ENCODE measurements around the gene REV3L. TPM values are rescaled to one million over a fixed set of nuclear protein-coding genes. Genes with fewer than 3 reads are reported as not detected.
A peak's percentile ranks its signal among the peaks of the same experiment; 100 is the strongest.

The REV3L gene
- total and polyA plus RNA-seq, 2 of the 13 experiments (the other 11 are each of a cell fraction or from before 2014, with no cell fraction given), result 12.8 to 31.3 TPM

DNA sequence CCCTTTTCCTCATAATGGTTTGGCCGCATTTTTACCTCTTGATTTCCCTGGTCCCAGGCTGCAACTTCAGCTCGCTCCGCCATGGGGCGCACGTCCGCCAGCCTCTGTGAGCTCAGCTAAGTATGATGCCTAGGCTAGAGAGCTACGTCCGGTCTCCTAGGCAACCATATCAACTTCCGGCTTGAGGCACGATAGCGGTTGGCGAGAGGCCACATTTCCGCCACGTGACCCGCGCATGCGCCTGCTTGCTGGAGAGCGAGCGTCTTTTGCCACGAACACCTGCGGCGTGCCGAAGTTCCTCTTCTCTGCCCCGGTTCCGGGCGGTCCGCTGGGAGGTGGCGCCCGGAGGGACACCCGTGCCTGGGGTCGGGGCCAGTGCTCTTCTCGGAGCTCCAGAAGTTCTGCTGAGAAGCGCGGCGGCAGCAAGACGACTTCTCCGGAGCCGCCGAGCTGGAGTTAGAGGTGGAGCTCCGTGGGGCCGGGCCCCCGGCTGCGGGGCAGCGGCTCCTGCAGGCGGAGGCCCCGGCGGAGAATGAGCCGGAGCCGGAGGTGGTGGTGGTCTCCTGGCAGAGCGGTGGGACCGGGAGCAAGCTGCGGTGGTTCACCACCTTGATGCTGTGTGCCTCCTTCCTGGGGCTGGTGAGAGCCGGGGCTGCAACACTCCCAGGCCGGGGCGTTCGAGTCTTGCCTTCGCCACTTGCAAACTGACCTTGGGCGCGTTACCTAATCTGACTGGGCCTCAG is 223.8 kb downstream of the REV3L start (continued):
- TF ChIP-seq ARNT2 (CRISPR knock-in tag; IDR thresholded peaks at IDR 0.05; ENCODE audit: low read depth), result peak; percentile 68; the same call in 1 of the 2 replicates
- peak; percentile 82; the same call in 1 of the 2 replicates for TF ChIP-seq CHD4 (IDR thresholded peaks at IDR 0.05; ENCODE audit: borderline replicate concordance, low read length)
- TF ChIP-seq, protein P1, sequence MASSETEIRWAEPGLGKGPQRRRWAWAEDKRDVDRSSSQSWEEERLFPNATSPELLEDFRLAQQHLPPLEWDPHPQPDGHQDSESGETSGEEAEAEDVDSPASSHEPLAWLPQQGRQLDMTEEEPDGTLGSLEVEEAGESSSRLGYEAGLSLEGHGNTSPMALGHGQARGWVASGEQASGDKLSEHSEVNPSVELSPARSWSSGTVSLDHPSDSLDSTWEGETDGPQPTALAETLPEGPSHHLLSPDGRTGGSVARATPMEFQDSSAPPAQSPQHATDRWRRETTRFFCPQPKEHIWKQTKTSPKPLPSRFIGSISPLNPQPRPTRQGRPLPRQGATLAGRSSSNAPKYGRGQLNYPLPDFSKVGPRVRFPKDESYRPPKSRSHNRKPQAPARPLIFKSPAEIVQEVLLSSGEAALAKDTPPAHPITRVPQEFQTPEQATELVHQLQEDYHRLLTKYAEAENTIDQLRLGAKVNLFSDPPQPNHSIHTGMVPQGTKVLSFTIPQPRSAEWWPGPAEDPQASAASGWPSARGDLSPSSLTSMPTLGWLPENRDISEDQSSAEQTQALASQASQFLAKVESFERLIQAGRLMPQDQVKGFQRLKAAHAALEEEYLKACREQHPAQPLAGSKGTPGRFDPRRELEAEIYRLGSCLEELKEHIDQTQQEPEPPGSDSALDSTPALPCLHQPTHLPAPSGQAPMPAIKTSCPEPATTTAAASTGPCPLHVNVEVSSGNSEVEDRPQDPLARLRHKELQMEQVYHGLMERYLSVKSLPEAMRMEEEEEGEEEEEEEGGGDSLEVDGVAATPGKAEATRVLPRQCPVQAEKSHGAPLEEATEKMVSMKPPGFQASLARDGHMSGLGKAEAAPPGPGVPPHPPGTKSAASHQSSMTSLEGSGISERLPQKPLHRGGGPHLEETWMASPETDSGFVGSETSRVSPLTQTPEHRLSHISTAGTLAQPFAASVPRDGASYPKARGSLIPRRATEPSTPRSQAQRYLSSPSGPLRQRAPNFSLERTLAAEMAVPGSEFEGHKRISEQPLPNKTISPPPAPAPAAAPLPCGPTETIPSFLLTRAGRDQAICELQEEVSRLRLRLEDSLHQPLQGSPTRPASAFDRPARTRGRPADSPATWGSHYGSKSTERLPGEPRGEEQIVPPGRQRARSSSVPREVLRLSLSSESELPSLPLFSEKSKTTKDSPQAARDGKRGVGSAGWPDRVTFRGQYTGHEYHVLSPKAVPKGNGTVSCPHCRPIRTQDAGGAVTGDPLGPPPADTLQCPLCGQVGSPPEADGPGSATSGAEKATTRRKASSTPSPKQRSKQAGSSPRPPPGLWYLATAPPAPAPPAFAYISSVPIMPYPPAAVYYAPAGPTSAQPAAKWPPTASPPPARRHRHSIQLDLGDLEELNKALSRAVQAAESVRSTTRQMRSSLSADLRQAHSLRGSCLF (CRISPR knock-in tag; IDR thresholded peaks at IDR 0.05; ENCODE audit: borderline replicate concordance), result 0 out of 2 replicates have a peak, but pooled peaks have one; percentile 43
- peak; percentile 80 for TF ChIP-seq SRY (CRISPR knock-in tag; IDR thresholded peaks at IDR 0.05)
- TF ChIP-seq, protein P2, sequence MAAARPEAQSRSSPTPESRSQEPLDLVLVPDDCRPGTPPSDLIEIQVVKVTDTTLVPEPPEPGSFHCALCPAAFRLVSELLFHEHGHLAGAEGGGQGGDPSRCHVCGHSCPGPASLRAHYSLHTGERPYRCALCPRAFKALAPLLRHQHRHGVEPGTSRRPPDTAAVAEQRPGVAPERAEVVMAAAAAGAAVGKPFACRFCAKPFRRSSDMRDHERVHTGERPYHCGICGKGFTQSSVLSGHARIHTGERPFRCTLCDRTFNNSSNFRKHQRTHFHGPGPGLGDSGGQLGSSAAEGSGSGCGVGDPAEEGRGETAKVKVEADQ (CRISPR knock-in tag; IDR thresholded peaks at IDR 0.05; ENCODE audit: borderline replicate concordance), result no peak
- no peak for TF ChIP-seq SYNCRIP (IDR thresholded peaks at IDR 0.05; ENCODE audit: insufficient read depth, low read depth, low read length)
- peak; percentile 86 for TF ChIP-seq RFXAP (CRISPR knock-in tag; IDR thresholded peaks at IDR 0.05; ENCODE audit: borderline replicate concordance)
- no peak for TF ChIP-seq FOXA1 (IDR thresholded peaks at IDR 0.05)
- peak; percentile 32 for TF ChIP-seq FOXA1 (CRISPR knock-in tag; IDR thresholded peaks at IDR 0.05)
- no peak for TF ChIP-seq ZNF75D (CRISPR knock-in tag; IDR thresholded peaks at IDR 0.05; ENCODE audit: borderline replicate concordance)
- no peak for TF ChIP-seq ZNF333 (CRISPR knock-in tag; IDR thresholded peaks at IDR 0.05; ENCODE audit: borderline replicate concordance)
- TF ChIP-seq, protein P3, sequence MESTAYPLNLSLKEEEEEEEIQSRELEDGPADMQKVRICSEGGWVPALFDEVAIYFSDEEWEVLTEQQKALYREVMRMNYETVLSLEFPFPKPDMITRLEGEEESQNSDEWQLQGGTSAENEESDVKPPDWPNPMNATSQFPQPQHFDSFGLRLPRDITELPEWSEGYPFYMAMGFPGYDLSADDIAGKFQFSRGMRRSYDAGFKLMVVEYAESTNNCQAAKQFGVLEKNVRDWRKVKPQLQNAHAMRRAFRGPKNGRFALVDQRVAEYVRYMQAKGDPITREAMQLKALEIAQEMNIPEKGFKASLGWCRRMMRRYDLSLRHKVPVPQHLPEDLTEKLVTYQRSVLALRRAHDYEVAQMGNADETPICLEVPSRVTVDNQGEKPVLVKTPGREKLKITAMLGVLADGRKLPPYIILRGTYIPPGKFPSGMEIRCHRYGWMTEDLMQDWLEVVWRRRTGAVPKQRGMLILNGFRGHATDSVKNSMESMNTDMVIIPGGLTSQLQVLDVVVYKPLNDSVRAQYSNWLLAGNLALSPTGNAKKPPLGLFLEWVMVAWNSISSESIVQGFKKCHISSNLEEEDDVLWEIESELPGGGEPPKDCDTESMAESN (CRISPR knock-in tag; conservative IDR thresholded peaks at IDR 0.05), result no peak; the same call in 1 of the 2 replicates
- no peak for TF ChIP-seq PAWR (CRISPR knock-in tag; IDR thresholded peaks at IDR 0.05; ENCODE audit: borderline replicate concordance)
- TF ChIP-seq CHD2 (IDR thresholded peaks at IDR 0.05; ENCODE audit: low read depth, low read length), result no peak
- no peak for TF ChIP-seq NR3C1 (CRISPR knock-in tag; IDR thresholded peaks at IDR 0.05)
- peak; percentile 78; the same call in 1 of the 2 replicates for TF ChIP-seq ZNF124 (CRISPR knock-in tag; IDR thresholded peaks at IDR 0.05)
- TF ChIP-seq CBFB (CRISPR knock-in tag; IDR thresholded peaks at IDR 0.05), result no peak
- TF ChIP-seq NBN (conservative IDR thresholded peaks at IDR 0.05), result no peak
- TF ChIP-seq, protein P4, sequence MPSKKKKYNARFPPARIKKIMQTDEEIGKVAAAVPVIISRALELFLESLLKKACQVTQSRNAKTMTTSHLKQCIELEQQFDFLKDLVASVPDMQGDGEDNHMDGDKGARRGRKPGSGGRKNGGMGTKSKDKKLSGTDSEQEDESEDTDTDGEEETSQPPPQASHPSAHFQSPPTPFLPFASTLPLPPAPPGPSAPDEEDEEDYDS (CRISPR knock-in tag; IDR thresholded peaks at IDR 0.05), result peak; percentile 74
- TF ChIP-seq BCL6 (CRISPR knock-in tag; IDR thresholded peaks at IDR 0.05), result peak; percentile 69
- TF ChIP-seq, protein P5, sequence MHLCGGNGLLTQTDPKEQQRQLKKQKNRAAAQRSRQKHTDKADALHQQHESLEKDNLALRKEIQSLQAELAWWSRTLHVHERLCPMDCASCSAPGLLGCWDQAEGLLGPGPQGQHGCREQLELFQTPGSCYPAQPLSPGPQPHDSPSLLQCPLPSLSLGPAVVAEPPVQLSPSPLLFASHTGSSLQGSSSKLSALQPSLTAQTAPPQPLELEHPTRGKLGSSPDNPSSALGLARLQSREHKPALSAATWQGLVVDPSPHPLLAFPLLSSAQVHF (CRISPR knock-in tag; IDR thresholded peaks at IDR 0.05), result no peak
- peak; percentile 89; the same call in 1 of the 2 replicates for TF ChIP-seq ZNF3 (CRISPR knock-in tag; IDR thresholded peaks at IDR 0.05)

Data from HepG2 (cell line).